H9 (cell line): Measurements from ENCODE around the gene FCGBP. TPM values are rescaled to one million over a fixed set of nuclear protein-coding genes. Genes with fewer than 3 reads are reported as not detected.

ENCODE experiments used
- DNase-seq: peaks from one replicate; pipeline ENCODE4 v3.0.0-alpha.2; 2017
- H2AFZ ChIP-seq: one replicate; pipeline ENCODE4 v1.6.1; 2013; ENCODE audit warnings: mild to moderate bottlenecking, low read length, control low read depth, moderate library complexity
- H2AK5ac ChIP-seq: 2 replicates; pipeline ENCODE4 v1.6.1; 2013; ENCODE audit warnings: low read length, control low read depth, mixed read lengths; ENCODE audit not compliant: insufficient read length
- H2BK120ac ChIP-seq: one replicate; pipeline ENCODE4 v1.6.1; 2013; ENCODE audit warnings: low read depth, mild to moderate bottlenecking, low read length, control low read depth, inconsistent platforms; ENCODE audit not compliant: poor library complexity, severe bottlenecking
- H2BK12ac ChIP-seq: 2 replicates; pipeline ENCODE4 v1.6.1; 2013; ENCODE audit warnings: low read length, control low read depth, mixed read lengths, low read depth; ENCODE audit not compliant: insufficient read length
- H2BK15ac ChIP-seq: 2 replicates; pipeline ENCODE4 v1.6.1; 2013; ENCODE audit warnings: low read depth, low read length, control low read depth
- H2BK20ac ChIP-seq: one replicate; pipeline ENCODE4 v1.6.1; 2013; ENCODE audit warnings: low read depth, mild to moderate bottlenecking, low read length, control low read depth, inconsistent platforms; ENCODE audit not compliant: poor library complexity, severe bottlenecking
- H2BK5ac ChIP-seq: 2 replicates; pipeline ENCODE4 v1.6.1; 2013; ENCODE audit warnings: low read length, control low read depth, mixed read lengths; ENCODE audit not compliant: insufficient read length
- H3K14ac ChIP-seq: 2 replicates; pipeline ENCODE4 v1.6.1; 2013; ENCODE audit warnings: low read length, control low read depth; ENCODE audit not compliant: insufficient read depth
- H3K18ac ChIP-seq: 2 replicates; pipeline ENCODE4 v1.6.1; 2013; ENCODE audit warnings: low read depth, mild to moderate bottlenecking, mixed read lengths, low read length, control low read depth; ENCODE audit not compliant: insufficient read length
- H3K23ac ChIP-seq: 2 replicates; pipeline ENCODE4 v1.6.1; 2013; ENCODE audit warnings: low read length, control low read depth, mixed read lengths, low read depth; ENCODE audit not compliant: insufficient read length
- H3K23me2 ChIP-seq: 2 replicates; pipeline ENCODE4 v1.6.1; 2013; ENCODE audit warnings: low read depth, mild to moderate bottlenecking, mixed read lengths, low read length, control low read depth; ENCODE audit not compliant: insufficient read length, poor library complexity, severe bottlenecking
- H3K27ac ChIP-seq: 2 replicates; pipeline ENCODE4 v1.5.1; 2013; ENCODE audit warnings: low read length, control low read depth, mixed read lengths, low read depth; ENCODE audit not compliant: insufficient read length
- H3K27me3 ChIP-seq: 2 replicates; pipeline ENCODE4 v1.6.1; 2013; ENCODE audit warnings: low read length, control low read depth, inconsistent platforms; ENCODE audit not compliant: insufficient read depth
- H3K4ac ChIP-seq: 2 replicates; pipeline ENCODE4 v1.6.1; 2013; ENCODE audit warnings: low read depth, mild to moderate bottlenecking, control low read depth, inconsistent platforms, low read length, moderate library complexity
- H3K4me1 ChIP-seq: 2 replicates; pipeline ENCODE4 v1.6.1; 2013; ENCODE audit warnings: low read length, control low read depth, inconsistent platforms; ENCODE audit not compliant: insufficient read depth
- H3K4me2 ChIP-seq: 2 replicates; pipeline ENCODE4 v1.6.1; 2013; ENCODE audit warnings: low read length, control low read depth, mixed read lengths; ENCODE audit not compliant: insufficient read length, insufficient read depth
- H3K56ac ChIP-seq: 2 replicates; pipeline ENCODE4 v1.6.1; 2013; ENCODE audit warnings: low read depth, mild to moderate bottlenecking, mixed read lengths, low read length, control low read depth; ENCODE audit not compliant: insufficient read length
- H3K79me1 ChIP-seq: 2 replicates; pipeline ENCODE4 v1.6.1; 2013; ENCODE audit warnings: low read depth, mild to moderate bottlenecking, moderate library complexity, low read length, control low read depth, inconsistent platforms; ENCODE audit not compliant: insufficient read depth, poor library complexity, severe bottlenecking
- H3K79me2 ChIP-seq: 2 replicates; pipeline ENCODE4 v1.6.1; 2013; ENCODE audit warnings: low read length, control low read depth, inconsistent platforms; ENCODE audit not compliant: insufficient read depth
- H3K9ac ChIP-seq: 2 replicates; pipeline ENCODE4 v1.6.1; 2013; ENCODE audit warnings: low read length, control low read depth, mixed read lengths; ENCODE audit not compliant: insufficient read length; ENCODE audit errors: extremely low read depth
- H3K9me3 ChIP-seq: one replicate; pipeline ENCODE4 v1.6.1; 2013; ENCODE audit warnings: low read depth, low read length, inconsistent platforms; ENCODE audit not compliant: control insufficient read depth
- H3T11ph ChIP-seq: one replicate; pipeline ENCODE4 v1.6.1; 2013; ENCODE audit warnings: mild to moderate bottlenecking, low read length, control low read depth, inconsistent platforms
- H4K20me1 ChIP-seq: one replicate; pipeline ENCODE4 v1.6.1; 2013; ENCODE audit not compliant: control insufficient read depth, insufficient read length, insufficient read depth
- H4K5ac ChIP-seq: 2 replicates; pipeline ENCODE4 v1.6.1; 2013; ENCODE audit warnings: low read depth, mild to moderate bottlenecking, mixed read lengths, low read length, control low read depth; ENCODE audit not compliant: insufficient read length
- H4K8ac ChIP-seq: replicated peaks from 2 replicates; pipeline ENCODE4 v1.6.1; 2013; ENCODE audit warnings: low read length, control low read depth, mixed read lengths, low read depth; ENCODE audit not compliant: insufficient read length
- H4K91ac ChIP-seq: 2 replicates; pipeline ENCODE4 v1.6.1; 2013; ENCODE audit warnings: low read depth, mild to moderate bottlenecking, moderate library complexity, mixed read lengths, low read length, control low read depth; ENCODE audit not compliant: insufficient read length
- H3K27ac Mint-ChIP-seq, 3 experiments: 2 replicates in 2 of 3; 3 replicates in 1 of 3; pipeline ENCODE4 v1.8.0; 2020 to 2021; ENCODE audit warnings: mixed read lengths in 3 of 3, mild to moderate bottlenecking in 1 of 3, moderate library complexity in 1 of 3
- H3K27me3 Mint-ChIP-seq: 2 replicates; pipeline ENCODE4 v1.8.0; 2021; ENCODE audit warnings: low read depth, mild to moderate bottlenecking, moderate library complexity, mixed read lengths
- H3K36me3 Mint-ChIP-seq, 3 experiments: 2 replicates in 2 of 3; 3 replicates in 1 of 3; pipeline ENCODE4 v1.8.0; 2020 to 2021; ENCODE audit warnings: low read depth in 3 of 3, mixed read lengths in 3 of 3; ENCODE audit not compliant: insufficient read depth in 1 of 3
- H3K4me1 Mint-ChIP-seq, 2 experiments: 2 replicates each; pipeline ENCODE4 v1.8.0; 2020; ENCODE audit warnings: mixed read lengths in 2 of 2
- H3K4me3 Mint-ChIP-seq, 2 experiments: 2 replicates in 1 of 2; 3 replicates in 1 of 2; pipeline ENCODE4 v1.8.0; 2020 to 2021; ENCODE audit warnings: mild to moderate bottlenecking in 2 of 2, mixed read lengths in 2 of 2, moderate library complexity in 1 of 2
- H3K9me3 Mint-ChIP-seq, 2 experiments: 2 replicates in 1 of 2; 3 replicates in 1 of 2; pipeline ENCODE4 v1.8.0; 2020; ENCODE audit warnings: mild to moderate bottlenecking in 2 of 2, mixed read lengths in 2 of 2, moderate library complexity in 1 of 2
- CTCF ChIP-seq: fragments of 200-600 bp; sonication (generic); conservative IDR thresholded peaks from 3 replicates; pipeline ENCODE4 v1.8.0; 2021; ENCODE audit warnings: antibody characterized with exemption, mild to moderate bottlenecking
- WGBS: extraction: QIAGEN DNeasy Blood & Tissue Kit; methylation state at CpG from one replicate; pipeline ENCODE4 v1.1.7; 2013; ENCODE audit warnings: missing lambda C conversion rate, low lambda C conversion rate, mixed read lengths; ENCODE audit not compliant: insufficient read length; ENCODE audit errors: extremely low coverage; 5-methylcytosine and 5-hydroxymethylcytosine counted together
- total RNA-seq: library from RNA; stranded (reverse); gene quantifications from 2 replicates; pipeline ENCODE4 v1.2.1, GENCODE V29; 2021

The FCGBP gene
- total RNA-seq, 1 experiment from 2014 or later = 0.13 TPM

GRCh38 chr19:39913682-39914333, 20.6 kb downstream of the FCGBP start:
- Histone ChIP-seq H3T11ph (no peak overlapping the region), H2AFZ (no peak overlapping the region), H4K5ac (no peak overlapping the region), H3K4me1 (no peaks in the 10 kb centered on the region), H3K79me2 (no peaks in the 10 kb centered on the region), H3K27ac (no peak overlapping the region), H3K27me3 (no peaks in the 10 kb centered on the region), H3K4me2 (no peak overlapping the region), H2BK20ac (no peak overlapping the region), H2BK12ac (no peak overlapping the region), H3K56ac (no peak overlapping the region), H4K91ac (no peak overlapping the region), H2BK120ac (no peak overlapping the region), H3K18ac (no peak overlapping the region), H4K20me1 (no peaks in the 10 kb centered on the region), H3K23me2 (peaks cover 3% of the 10 kb centered on the region), H3K9me3 (no peaks in the 10 kb centered on the region), H4K8ac (no peak overlapping the region), H3K14ac (no peak overlapping the region), H3K9ac (no peak overlapping the region), H3K4ac (no peak overlapping the region), H3K79me1 (no peaks in the 10 kb centered on the region), H2BK15ac (no peak overlapping the region), H2AK5ac (no peak overlapping the region), H2BK5ac (no peak overlapping the region), H3K23ac (no peak overlapping the region)
- no peaks in the 10 kb centered on the region for H3K36me3 Mint-ChIP-seq
- no peak overlapping the region for H3K4me3 Mint-ChIP-seq
- H3K27ac Mint-ChIP-seq = no peak overlapping the region
- H3K9me3 Mint-ChIP-seq = peaks cover 0 to 4% of the 10 kb centered on the region in 2 experiments; a peak in 1 of 5 replicates
- DNase-seq = no peak
- no peak for TF ChIP-seq CTCF
- no peaks in the 10 kb centered on the region for H3K4me1 Mint-ChIP-seq
- H3K27me3 Mint-ChIP-seq = no peaks in the 10 kb centered on the region
- WGBS = no CpG with 5 or more reads among the region's 20 CpGs
